ENCODE data around the gene TIMM44. TPM values are rescaled to one million over a fixed set of nuclear protein-coding genes. Genes with fewer than 3 reads are reported as not detected.
A peak's percentile ranks its signal among the peaks of the same experiment; 100 is the strongest.

TIMM44 gene
- total RNA-seq, 1 donor from 2014 or later: 39.0 TPM

DNA sequence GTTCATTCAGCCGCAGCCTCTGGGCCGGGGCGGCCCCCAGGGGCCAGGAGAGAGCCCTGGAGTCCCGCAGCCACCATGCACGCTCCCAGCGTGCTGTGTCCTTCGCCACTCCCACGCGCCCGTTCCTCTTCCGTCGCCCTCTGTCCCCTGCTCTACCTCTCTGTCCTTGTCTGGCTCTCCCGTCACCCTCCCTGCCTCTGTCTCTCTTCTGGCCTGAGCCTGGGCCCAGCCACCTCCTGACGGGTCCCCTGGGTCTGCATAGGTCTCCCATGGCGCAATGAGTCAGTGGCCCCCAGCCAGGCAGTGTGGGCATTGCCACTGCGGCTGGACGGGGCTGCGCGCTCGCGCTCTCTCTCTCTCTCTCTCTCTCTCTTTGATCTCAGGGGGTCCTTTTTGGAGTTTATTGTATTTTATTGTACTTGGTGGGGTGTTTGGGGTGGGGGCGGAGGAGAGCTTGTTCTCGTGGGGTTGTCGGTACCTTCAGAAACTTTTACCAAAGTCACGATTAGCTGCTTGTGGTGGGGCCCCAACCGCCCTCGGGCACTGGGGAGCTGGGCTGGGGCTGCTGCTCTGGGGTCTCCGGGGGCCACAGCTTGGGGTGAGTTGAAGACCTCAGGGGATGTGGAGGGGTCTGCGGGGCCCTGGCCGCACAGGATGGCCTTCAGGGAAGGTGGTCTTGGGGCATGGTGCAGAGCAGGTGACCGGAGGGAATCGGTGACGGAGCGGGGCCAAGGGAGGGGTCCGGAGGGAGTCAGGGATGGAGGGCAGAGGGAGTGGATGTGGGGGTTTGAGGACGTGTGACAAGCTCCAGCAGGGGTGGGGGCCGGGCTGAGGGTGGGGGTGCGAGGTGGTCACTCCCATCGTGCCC, 30.5 kb downstream of the TIMM44 start:
- no peak for DNase-seq (ENCODE audit: low read depth)
- no peak for TF ChIP-seq CTCF (conservative IDR thresholded peaks at IDR 0.05; ENCODE audit: low read depth, low read length)
- H3K4me3 ChIP-seq (ENCODE audit: low read depth, low read length): no peak overlapping the region

DNA sequence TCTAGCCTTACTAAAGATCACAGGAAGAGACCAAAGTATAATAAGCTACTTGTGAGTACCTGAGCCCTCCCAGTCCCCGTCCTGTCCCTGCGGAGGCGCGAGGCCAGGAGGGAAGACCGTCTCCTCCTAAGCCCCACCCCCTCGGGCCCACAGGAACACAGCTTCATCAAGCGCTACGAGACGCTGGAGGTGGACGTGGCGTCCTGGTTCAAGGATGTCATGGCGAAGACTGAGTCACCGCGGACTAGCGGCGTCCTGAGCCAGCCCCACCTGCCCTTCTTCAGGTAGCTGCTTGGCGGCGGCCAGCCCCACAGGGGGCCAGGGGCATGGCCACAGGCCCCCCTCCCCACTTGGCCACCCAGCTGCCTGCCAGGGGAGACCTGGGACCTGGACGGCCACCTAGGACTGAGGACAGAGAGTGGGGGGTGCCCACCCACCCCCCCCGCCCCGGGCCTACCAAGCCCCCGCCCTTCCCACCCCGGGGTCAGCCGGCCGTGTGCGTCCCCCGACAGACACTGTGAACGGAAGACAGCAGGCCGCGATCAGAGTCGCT, 31.2 kb downstream of the TIMM44 start:
- DNase-seq (ENCODE audit: low read depth): no peak
- no peak overlapping the region for H3K4me3 ChIP-seq (ENCODE audit: low read depth, low read length)
- TF ChIP-seq CTCF (conservative IDR thresholded peaks at IDR 0.05; ENCODE audit: low read depth, low read length): no peak

GRCh38 chr19:7911508-7912143, 31.8 kb downstream of the TIMM44 start:
- TF ChIP-seq CTCF (conservative IDR thresholded peaks at IDR 0.05; ENCODE audit: low read depth, low read length): no peak
- no peak for DNase-seq (ENCODE audit: low read depth)

GRCh38 chr19:7910321-7911161, 32.9 kb downstream of the TIMM44 start:
- no peak overlapping the region for H3K4me3 ChIP-seq (ENCODE audit: low read depth, low read length)
- TF ChIP-seq CTCF (conservative IDR thresholded peaks at IDR 0.05; ENCODE audit: low read depth, low read length): no peak
- no peak for DNase-seq (ENCODE audit: low read depth)

More at GRCh38 chr19:7911508-7912143, 31.8 kb downstream of the TIMM44 start:
- no peak overlapping the region for H3K4me3 ChIP-seq (ENCODE audit: low read depth, low read length)

GRCh38 chr19:7909471-7910067, 33.9 kb downstream of the TIMM44 start:
- TF ChIP-seq CTCF (conservative IDR thresholded peaks at IDR 0.05; ENCODE audit: low read depth, low read length): no peak
- no peak for DNase-seq (ENCODE audit: low read depth)
- no peak overlapping the region for H3K4me3 ChIP-seq (ENCODE audit: low read depth, low read length)

DNA sequence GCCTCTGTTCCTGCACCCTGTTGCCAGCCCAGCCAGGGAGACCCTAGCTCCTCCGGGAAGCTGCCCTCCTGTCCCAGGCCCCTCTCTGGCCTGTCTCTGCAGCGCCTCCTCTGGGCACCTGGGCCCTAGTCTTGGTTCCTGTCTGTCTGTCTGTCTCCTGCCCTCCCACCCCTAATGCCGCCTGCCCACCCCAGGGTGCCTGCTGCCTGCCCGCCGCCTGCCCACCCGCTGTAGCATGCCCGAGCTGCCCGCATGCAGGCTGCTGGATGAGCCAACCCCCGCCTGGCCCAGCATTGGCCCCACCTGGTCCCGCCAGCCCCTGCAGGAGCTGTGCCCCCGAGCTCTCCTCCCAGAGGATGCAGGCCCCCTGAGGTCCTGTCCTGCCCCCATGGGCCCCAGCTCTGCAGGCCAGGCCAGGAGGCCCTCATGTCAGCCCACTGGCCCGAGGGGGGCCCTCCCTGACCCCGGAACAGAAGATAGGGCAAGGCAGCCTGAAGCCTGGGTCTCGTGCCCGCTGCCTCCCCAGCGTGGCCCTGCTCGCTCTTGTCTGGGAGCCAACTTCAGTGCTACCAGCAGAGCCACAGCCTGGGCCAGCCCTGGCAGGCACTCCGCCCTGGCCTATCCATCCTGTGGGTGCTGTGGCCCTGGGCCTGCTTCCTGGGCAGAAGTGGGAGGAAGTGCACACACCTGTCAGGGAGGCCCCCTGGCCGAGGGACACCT, 34.6 kb downstream of the TIMM44 start:
- peak; percentile 12 for TF ChIP-seq CTCF (conservative IDR thresholded peaks at IDR 0.05; ENCODE audit: low read depth, low read length)
- no peak for DNase-seq (ENCODE audit: low read depth)

More for the DNA sequence above, 34.6 kb downstream of the TIMM44 start:
- H3K4me3 ChIP-seq (ENCODE audit: low read depth, low read length): no peak overlapping the region
